Measurements from ENCODE around the gene FHOD1.

- TF ChIP-seq, protein P1, sequence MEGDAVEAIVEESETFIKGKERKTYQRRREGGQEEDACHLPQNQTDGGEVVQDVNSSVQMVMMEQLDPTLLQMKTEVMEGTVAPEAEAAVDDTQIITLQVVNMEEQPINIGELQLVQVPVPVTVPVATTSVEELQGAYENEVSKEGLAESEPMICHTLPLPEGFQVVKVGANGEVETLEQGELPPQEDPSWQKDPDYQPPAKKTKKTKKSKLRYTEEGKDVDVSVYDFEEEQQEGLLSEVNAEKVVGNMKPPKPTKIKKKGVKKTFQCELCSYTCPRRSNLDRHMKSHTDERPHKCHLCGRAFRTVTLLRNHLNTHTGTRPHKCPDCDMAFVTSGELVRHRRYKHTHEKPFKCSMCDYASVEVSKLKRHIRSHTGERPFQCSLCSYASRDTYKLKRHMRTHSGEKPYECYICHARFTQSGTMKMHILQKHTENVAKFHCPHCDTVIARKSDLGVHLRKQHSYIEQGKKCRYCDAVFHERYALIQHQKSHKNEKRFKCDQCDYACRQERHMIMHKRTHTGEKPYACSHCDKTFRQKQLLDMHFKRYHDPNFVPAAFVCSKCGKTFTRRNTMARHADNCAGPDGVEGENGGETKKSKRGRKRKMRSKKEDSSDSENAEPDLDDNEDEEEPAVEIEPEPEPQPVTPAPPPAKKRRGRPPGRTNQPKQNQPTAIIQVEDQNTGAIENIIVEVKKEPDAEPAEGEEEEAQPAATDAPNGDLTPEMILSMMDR (IDR thresholded peaks at IDR 0.05) = peak in 1 of 3 donors; percentile 33
- no peak for TF ChIP-seq POLR2A (IDR thresholded peaks at IDR 0.05)
These were observed 1.1 kb downstream of the FHOD1 start for GRCh38 chr16:67246081-67246755.

All from lower leg skin (tissue), 3 donors.